Mesendoderm (in vitro differentiated cells): ENCODE results near the gene MORC1.

Experiments used
- DNase-seq: peaks from one replicate; pipeline ENCODE4 v3.0.0; 2013
- H2AK5ac ChIP-seq: 2 replicates; pipeline ENCODE4 v1.6.1; 2013; ENCODE audit warnings: low read length, inconsistent platforms
- H2BK120ac ChIP-seq: 2 replicates; pipeline ENCODE4 v1.6.1; 2013; ENCODE audit warnings: low read depth, mild to moderate bottlenecking, low read length, moderate library complexity, mixed read lengths
- H2BK15ac ChIP-seq: replicated peaks from 2 replicates; pipeline ENCODE4 v1.6.1; 2013; ENCODE audit warnings: low read depth, mild to moderate bottlenecking, moderate library complexity
- H2BK5ac ChIP-seq: 2 replicates; pipeline ENCODE4 v1.6.1; 2013; ENCODE audit warnings: low read length, inconsistent platforms
- H3K18ac ChIP-seq: 2 replicates; pipeline ENCODE4 v1.6.1; 2013; ENCODE audit warnings: mild to moderate bottlenecking, low read length, mixed read lengths
- H3K23ac ChIP-seq: one replicate; pipeline ENCODE4 v1.6.1; 2013; ENCODE audit warnings: low read length
- H3K27ac ChIP-seq: 2 replicates; pipeline ENCODE4 v1.5.1; 2013; ENCODE audit warnings: low read depth, mild to moderate bottlenecking, inconsistent platforms, low read length, moderate library complexity
- H3K27me3 ChIP-seq: 2 replicates; pipeline ENCODE4 v1.6.1; 2013; ENCODE audit warnings: low read length, control low read depth, mild to moderate bottlenecking, inconsistent platforms; ENCODE audit not compliant: insufficient read depth, poor library complexity
- H3K36me3 ChIP-seq: 2 replicates; pipeline ENCODE4 v1.6.1; 2013; ENCODE audit warnings: low read length, inconsistent platforms; ENCODE audit not compliant: control insufficient read depth, insufficient read depth
- H3K4ac ChIP-seq: one replicate; pipeline ENCODE4 v1.6.1; 2013; ENCODE audit warnings: low read depth, mild to moderate bottlenecking, low read length, moderate library complexity
- H3K4me1 ChIP-seq: 2 replicates; pipeline ENCODE4 v1.6.1; 2013; ENCODE audit warnings: low read depth, low read length, inconsistent platforms; ENCODE audit not compliant: control insufficient read depth
- H3K4me2 ChIP-seq: 2 replicates; pipeline ENCODE4 v1.6.1; 2013; ENCODE audit warnings: low read length
- H3K4me3 ChIP-seq: 2 replicates; pipeline ENCODE4 v1.5.1; 2013; ENCODE audit warnings: mild to moderate bottlenecking, low read length
- H3K56ac ChIP-seq: one replicate; pipeline ENCODE4 v1.6.1; 2013; ENCODE audit warnings: low read length
- H3K79me1 ChIP-seq: 2 replicates; pipeline ENCODE4 v1.6.1; 2013; ENCODE audit warnings: low read length, inconsistent platforms
- H3K79me2 ChIP-seq: 2 replicates; pipeline ENCODE4 v1.6.1; 2013; ENCODE audit warnings: mild to moderate bottlenecking, low read length; ENCODE audit not compliant: control insufficient read depth, insufficient read depth
- H3K9ac ChIP-seq: 2 replicates; pipeline ENCODE4 v1.6.1; 2013; ENCODE audit warnings: low read length, inconsistent platforms
- H4K5ac ChIP-seq: one replicate; pipeline ENCODE4 v1.6.1; 2013; ENCODE audit warnings: low read length
- H4K8ac ChIP-seq: one replicate; pipeline ENCODE4 v1.6.1; 2013; ENCODE audit warnings: low read depth, mild to moderate bottlenecking, control low read depth, low read length, moderate library complexity
- WGBS: extraction: QIAGEN DNeasy Blood & Tissue Kit; methylation state at CpG from one replicate; pipeline ENCODE4 v1.1.7; 2013; ENCODE audit warnings: low lambda C conversion rate, missing lambda C conversion rate; ENCODE audit not compliant: insufficient coverage; ENCODE audit errors: extremely low coverage; 5-methylcytosine and 5-hydroxymethylcytosine counted together

Gene MORC1

DNA sequence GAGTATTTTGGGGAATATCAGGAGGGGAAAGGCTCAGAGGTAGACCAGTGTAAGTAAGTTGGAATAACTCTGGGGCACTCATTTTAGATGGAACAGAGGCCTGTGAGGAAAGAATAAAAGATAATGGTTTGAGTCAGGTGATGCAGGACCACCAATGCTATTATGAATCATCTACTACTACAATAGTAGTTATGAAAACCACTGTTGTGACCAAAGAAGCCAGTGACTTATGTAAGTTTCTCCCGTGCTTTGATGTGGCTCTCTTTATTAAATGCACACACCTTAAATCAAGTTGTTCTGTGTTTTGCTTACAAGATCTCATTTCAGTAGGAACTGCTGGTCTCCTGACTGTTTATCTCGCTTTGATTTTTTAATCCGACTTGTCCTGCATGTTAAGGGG is 151.2 kb downstream of the MORC1 start:
- Histone ChIP-seq H3K4me1 (no peaks in the 10 kb centered on the region), H3K4ac (no peak overlapping the region), H3K56ac (no peak overlapping the region), H3K79me2 (no peaks in the 10 kb centered on the region), H3K9ac (no peak overlapping the region), H3K79me1 (no peaks in the 10 kb centered on the region), H3K4me3 (no peak overlapping the region), H3K23ac (no peak overlapping the region), H4K8ac (no peak overlapping the region), H3K4me2 (no peak overlapping the region), H4K5ac (no peak overlapping the region), H2BK5ac (no peak overlapping the region), H3K18ac (no peak overlapping the region), H2AK5ac (no peak overlapping the region), H2BK15ac (no peak overlapping the region), H2BK120ac (no peak overlapping the region), H3K27ac (no peak overlapping the region), H3K27me3 (no peaks in the 10 kb centered on the region), H3K36me3 (no peaks in the 10 kb centered on the region)
- DNase-seq, result no peak
- no CpG with 5 or more reads among the region's 3 CpGs for WGBS

DNA sequence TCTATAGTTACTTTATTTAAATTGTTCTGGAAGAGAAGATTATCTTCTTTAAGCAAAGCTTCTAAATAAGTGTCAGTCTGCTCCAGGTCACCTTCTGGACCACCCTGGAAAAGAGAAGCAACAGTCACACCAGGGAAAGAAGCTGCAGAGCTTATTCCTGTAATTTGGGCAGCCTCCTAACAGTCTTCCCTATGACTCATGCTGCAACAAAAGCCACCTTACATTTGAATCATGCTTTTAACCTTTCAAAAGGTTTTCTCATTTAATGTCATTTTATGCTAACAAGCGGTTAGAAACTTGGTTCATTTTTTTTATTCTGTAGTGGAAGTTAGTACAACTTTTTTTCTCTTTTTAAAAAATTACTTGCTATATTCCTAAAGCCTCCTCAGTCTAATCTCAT is 158.9 kb downstream of the MORC1 start:
- no peak overlapping the region for H2BK5ac ChIP-seq
- no peak overlapping the region for H2BK15ac ChIP-seq
- no peaks in the 10 kb centered on the region for H3K36me3 ChIP-seq
- H3K4me1 ChIP-seq, result no peaks in the 10 kb centered on the region
- no peak overlapping the region for H3K56ac ChIP-seq
- H4K8ac ChIP-seq, result no peak overlapping the region
- no peak overlapping the region for H3K23ac ChIP-seq
- DNase-seq, result no peak
- no peak overlapping the region for H4K5ac ChIP-seq
- no peak overlapping the region for H3K4me2 ChIP-seq
- no peak overlapping the region for H3K9ac ChIP-seq
- H2BK120ac ChIP-seq, result no peak overlapping the region
- H3K79me2 ChIP-seq, result no peaks in the 10 kb centered on the region
- no peak overlapping the region for H2AK5ac ChIP-seq
- H3K4ac ChIP-seq, result no peak overlapping the region
- no peaks in the 10 kb centered on the region for H3K27me3 ChIP-seq
- H3K18ac ChIP-seq, result no peak overlapping the region
- WGBS, result no CpG with 5 or more reads among the region's 1 CpG
- H3K79me1 ChIP-seq, result no peaks in the 10 kb centered on the region
- H3K4me3 ChIP-seq, result no peak overlapping the region
- H3K27ac ChIP-seq, result no peak overlapping the region

GRCh38 chr3:108953700-108954099 is 164.2 kb downstream of the MORC1 start, which contains the start of gene GUCA1C:
Gene GUCA1C, minus strand, starts transcription at chr3:108953879. Its CDS starts 117 bp downstream, at chr3:108953762.
- Histone ChIP-seq H2BK120ac (no peak within 1 kb of the TSS), H3K4ac (no peak within 1 kb of the TSS), H3K23ac (no peak within 1 kb of the TSS), H3K4me1 (no peaks in the 10 kb centered on the region), H3K36me3 (no peaks in the 10 kb centered on the region), H3K9ac (no peak within 1 kb of the TSS), H3K4me3 (no peak within 1 kb of the TSS), H4K8ac (no peak within 1 kb of the TSS), H3K18ac (no peak within 1 kb of the TSS), H4K5ac (no peak within 1 kb of the TSS), H2BK15ac (no peak within 1 kb of the TSS), H3K56ac (no peak within 1 kb of the TSS), H3K79me2 (no peaks in the 10 kb centered on the region), H3K79me1 (no peaks in the 10 kb centered on the region), H2BK5ac (no peak within 1 kb of the TSS), H3K27ac (no peak within 1 kb of the TSS), H2AK5ac (no peak within 1 kb of the TSS), H3K4me2 (no peak within 1 kb of the TSS), H3K27me3 (no peaks in the 10 kb centered on the region)
- WGBS, result no CpG with 5 or more reads among the region's 1 CpG
- DNase-seq, result no peak

DNA sequence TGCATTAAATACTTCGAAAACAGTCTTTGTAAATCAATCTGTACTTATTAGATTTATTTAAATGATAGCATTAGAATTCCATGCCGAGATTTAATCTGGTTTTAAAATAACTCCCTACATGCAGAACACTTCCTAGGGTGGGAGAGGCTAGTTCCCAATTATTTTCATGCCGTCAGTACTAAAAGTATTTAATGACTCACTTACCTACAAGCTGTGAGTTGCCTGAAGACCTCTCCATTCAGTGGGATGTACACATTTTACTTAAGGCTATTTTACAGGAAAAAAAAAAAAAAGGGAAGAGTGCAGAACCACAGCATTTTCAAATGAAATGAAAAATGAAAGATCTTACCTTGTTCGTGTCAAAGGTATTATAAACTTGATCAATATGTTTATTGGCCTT is 164.7 kb downstream of the MORC1 start:
- Histone ChIP-seq H2BK15ac (no peak overlapping the region), H3K4me2 (no peak overlapping the region), H3K4me1 (no peaks in the 10 kb centered on the region), H3K4ac (no peak overlapping the region), H3K4me3 (no peak overlapping the region), H3K9ac (no peak overlapping the region), H3K79me1 (no peaks in the 10 kb centered on the region), H3K36me3 (no peaks in the 10 kb centered on the region), H4K5ac (no peak overlapping the region), H3K27me3 (no peaks in the 10 kb centered on the region), H2BK120ac (no peak overlapping the region), H3K23ac (no peak overlapping the region), H3K27ac (no peak overlapping the region), H3K56ac (no peak overlapping the region), H2AK5ac (no peak overlapping the region), H2BK5ac (no peak overlapping the region), H3K18ac (no peak overlapping the region), H4K8ac (no peak overlapping the region), H3K79me2 (no peaks in the 10 kb centered on the region)
- no CpG with 5 or more reads among the region's 4 CpGs for WGBS
- DNase-seq, result no peak

DNA sequence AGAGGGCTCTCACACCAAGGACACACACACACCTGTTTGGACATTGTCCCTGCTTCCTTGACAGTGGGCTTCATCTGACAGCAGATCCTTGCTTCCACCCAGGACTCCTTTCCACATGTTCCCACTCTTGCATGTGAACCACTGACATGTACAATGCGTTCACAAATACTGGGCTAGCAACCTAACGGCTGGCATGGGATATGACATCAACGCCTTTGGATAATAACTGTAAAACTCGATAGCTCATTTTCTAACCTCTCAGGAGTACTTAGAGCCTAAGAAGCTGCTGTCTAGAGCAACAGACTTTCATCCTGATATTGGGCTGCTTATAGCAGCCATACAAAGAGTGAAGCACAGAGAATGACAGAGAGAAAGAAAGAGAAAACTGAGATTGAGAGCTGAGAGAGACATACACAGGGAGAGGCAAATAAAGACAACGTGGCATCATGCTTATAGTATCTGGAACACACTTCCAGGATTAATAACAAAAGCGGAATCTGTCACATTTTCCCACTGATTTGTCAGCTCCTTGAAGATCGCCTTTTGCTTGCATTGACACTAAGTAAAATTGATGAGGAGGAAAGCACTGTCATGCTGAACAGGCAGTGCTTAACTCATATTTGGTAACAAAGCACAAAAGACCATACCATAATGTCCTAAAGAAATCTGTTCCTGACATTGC is 166.0 kb downstream of the MORC1 start:
- Histone ChIP-seq H3K27ac (no peak overlapping the region), H3K4me1 (no peaks in the 10 kb centered on the region), H3K56ac (no peak overlapping the region), H2BK120ac (no peak overlapping the region), H3K27me3 (no peaks in the 10 kb centered on the region), H3K23ac (no peak overlapping the region), H4K5ac (no peak overlapping the region), H2AK5ac (no peak overlapping the region), H4K8ac (no peak overlapping the region), H3K36me3 (no peaks in the 10 kb centered on the region), H3K79me2 (no peaks in the 10 kb centered on the region), H3K4ac (no peak overlapping the region), H2BK15ac (no peak overlapping the region), H3K18ac (no peak overlapping the region), H3K79me1 (no peaks in the 10 kb centered on the region), H3K4me3 (no peak overlapping the region), H3K4me2 (no peak overlapping the region), H2BK5ac (no peak overlapping the region), H3K9ac (no peak overlapping the region)
- no peak for DNase-seq
- no CpG with 5 or more reads among the region's 7 CpGs for WGBS

DNA sequence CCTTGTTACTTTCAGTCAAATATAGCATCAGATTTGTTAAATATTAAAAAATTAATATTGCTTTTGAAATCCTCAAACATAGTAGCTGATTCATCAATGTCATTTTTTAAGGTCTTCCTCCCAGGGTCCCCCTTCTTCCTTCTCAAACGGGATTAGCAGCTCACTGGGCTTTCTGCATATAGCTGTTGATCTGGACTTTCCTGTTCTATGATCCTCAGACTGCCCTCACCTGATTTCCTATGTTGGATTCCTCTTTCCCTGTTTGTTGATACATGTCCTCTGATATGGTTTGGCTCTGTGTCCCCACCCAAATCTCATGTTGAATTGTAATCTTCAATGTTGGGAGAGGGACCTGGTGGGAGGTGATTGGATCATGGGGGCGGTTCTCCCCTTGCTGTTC is 170.1 kb downstream of the MORC1 start:
- H3K79me2 ChIP-seq, result no peaks in the 10 kb centered on the region
- no peak overlapping the region for H3K9ac ChIP-seq
- no peak overlapping the region for H4K5ac ChIP-seq
- no peak overlapping the region for H3K18ac ChIP-seq
- H3K4ac ChIP-seq, result no peak overlapping the region
- H3K79me1 ChIP-seq, result no peaks in the 10 kb centered on the region
- no peaks in the 10 kb centered on the region for H3K4me1 ChIP-seq
- WGBS, result no CpG with 5 or more reads among the region's 2 CpGs
- DNase-seq, result no peak
- H2BK120ac ChIP-seq, result no peak overlapping the region
- H3K4me2 ChIP-seq, result no peak overlapping the region
- no peak overlapping the region for H3K23ac ChIP-seq
- no peak overlapping the region for H3K56ac ChIP-seq
- H4K8ac ChIP-seq, result no peak overlapping the region
- H3K27ac ChIP-seq, result no peak overlapping the region
- no peak overlapping the region for H2BK5ac ChIP-seq
- no peak overlapping the region for H2AK5ac ChIP-seq
- H3K4me3 ChIP-seq, result no peak overlapping the region
- H3K27me3 ChIP-seq, result no peaks in the 10 kb centered on the region
- H2BK15ac ChIP-seq, result no peak overlapping the region
- no peaks in the 10 kb centered on the region for H3K36me3 ChIP-seq
